ENCODE results near the gene PEX11G.

Gene PEX11G

DNA sequence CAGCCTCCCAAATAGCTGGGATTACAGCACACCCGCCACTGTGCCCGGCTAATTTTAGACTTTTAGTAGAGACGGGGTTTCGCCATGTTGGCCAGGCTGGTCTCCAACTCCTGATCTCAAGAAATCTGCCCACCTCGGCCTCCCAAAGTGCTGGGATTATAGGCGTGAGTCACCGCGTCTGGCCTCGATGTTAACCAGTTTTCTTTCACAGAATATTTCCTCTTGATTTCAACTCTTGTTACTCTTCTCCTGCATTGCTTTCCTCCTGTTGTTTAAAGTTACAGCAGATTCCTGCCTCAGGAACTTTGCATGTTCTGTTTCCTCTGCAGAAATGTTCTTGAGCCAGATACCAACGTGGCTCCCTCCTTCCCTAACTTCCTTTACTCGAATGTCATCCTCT lies 3.7 kb upstream of the PEX11G start:
- DNase-seq (ENCODE audit: low spot score), result no peak

DNA sequence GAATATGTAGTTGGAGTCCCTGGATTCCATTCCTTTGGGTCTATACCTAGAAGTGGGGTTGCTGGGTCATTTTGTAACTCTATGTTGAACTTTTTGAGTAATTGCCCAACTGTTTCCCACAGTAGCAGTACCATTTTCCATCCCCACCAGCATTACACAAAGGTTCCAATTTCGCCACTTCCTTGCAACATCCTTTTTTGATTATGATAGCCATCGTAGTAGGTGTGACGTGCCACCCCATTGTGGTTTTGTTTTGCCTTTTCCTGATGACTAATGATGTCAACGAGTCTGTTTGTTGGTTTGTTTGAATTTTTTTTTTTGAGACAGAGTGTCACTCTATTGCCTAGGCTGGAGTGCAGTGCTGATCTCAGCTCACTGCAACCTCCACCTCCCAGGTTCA lies 3.3 kb upstream of the PEX11G start:
- no peak for DNase-seq (ENCODE audit: low spot score)

DNA sequence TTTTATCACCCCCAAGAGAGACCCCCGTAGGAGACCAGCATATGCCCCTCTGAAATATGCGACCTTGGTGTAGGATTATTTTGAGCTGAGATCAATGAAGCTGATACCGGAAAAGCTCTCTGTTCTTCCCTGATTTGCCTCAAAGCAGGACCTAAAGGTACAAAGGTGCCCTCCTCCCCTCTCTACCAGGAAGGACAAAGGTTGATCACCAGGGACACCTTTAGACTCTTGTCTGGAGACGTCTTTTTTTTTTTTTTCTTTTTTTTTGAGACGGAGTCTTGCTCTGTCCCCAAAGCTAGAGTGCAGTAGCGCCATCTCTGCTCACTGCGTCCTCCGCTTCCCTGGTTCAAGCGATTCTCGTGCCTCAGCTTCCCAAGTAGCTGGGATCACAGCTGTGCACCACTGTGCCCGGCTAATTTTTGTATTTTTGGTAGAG lies 792 bp upstream of the PEX11G start:
- no peak for DNase-seq (ENCODE audit: low spot score)

DNA sequence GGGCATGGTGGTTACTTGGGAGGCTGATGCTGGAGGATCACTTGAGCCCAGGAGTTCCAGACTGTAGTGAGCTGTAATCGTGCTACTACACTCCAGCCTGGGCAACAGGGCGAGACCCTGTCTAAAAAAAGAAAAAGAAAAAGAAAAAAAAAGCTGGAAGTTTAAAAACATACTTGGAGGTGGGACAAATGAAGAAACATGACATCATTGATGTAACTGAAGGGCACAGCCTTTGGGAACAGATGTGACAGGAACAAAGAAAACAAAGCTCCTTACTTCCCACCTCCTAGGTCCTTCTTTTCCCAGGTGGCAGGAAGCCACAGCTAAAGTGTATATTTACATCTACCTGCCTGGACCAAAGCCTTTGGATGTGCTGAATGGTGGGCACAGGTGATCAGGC lies 1.9 kb downstream of the PEX11G start:
- DNase-seq (ENCODE audit: low spot score), result no peak

DNA sequence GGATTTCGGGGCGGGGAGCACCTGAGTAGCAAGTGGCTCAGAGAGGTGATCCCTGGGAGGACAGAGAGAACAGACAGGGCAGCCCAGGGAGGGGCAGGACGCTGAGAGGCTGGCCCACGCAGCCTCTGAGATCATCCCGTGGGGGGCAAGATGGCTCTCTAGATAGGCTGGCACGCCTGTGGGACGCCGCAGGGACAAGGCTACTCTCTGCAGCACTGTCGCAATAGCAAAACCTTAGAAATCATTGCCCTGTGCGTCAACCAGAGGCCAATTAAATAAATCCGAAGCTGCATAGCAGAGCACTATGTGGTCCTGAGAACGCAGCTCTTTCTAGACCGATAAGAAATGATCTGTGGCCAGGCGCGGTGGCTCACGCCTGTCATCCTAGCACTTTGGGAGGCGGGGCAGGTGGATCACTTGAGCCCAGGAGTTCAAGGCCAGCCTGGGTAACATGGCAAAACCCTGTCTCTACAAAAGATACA lies 5.1 kb downstream of the PEX11G start:
- DNase-seq (ENCODE audit: low spot score), result no peak

DNA sequence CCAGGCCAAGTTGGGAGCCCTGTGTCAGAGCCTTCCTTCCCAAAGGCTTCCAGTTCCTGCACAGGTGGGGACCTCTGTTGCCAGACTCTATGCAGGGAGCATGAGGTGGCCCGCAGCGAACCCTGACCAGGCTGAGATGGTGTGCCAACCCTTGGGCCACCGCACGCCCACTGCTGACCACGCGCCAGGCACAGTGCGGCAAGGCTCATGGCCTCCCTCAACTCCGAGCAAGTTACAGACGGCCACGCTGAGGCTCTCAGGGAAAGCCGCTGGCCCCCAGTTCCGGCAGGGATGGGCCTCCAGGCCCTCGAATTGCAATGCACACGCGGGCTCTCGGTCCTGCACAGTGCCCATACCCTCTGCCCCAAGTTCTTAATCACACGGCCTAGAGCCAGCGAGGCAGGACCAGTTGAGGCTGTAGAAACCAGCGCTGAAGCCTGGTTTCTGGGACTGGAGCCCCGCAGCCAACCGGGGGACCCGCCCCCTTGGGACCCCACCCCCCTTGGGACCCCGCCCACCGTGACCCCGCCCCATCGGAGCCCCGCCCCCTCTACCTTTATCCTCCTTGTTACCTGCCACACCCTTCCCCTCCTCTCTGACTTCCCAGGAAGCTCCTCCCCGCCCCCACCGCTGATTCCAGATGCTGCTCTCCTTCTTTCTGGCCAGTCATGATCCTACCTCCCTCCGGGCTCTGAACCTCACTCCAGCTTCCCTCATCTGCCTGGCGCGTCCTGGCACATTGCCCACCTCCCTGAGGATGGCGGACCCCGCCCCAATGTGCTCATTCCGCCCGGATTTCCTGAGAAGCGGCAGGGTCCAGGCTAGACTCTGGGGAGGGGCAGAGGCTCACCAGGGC lies 6.0 kb downstream of the PEX11G start:
- DNase-seq (ENCODE audit: low spot score), result no peak

DNA sequence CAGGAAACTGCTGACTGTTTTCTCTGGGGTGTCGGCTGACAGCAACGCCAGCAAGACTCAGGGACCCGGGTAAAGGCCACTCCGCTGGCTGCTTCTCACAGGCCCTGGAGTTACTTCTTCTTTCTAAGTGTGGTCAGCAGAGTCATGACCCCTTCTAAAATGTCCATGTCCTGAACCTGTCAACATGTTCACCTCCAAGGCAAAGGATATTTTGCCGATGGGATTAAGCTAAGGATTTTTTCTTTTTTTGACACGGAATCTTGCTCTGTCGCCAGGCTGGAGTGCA lies 7.9 kb downstream of the PEX11G start:
- no peak for DNase-seq (ENCODE audit: low spot score)

DNA sequence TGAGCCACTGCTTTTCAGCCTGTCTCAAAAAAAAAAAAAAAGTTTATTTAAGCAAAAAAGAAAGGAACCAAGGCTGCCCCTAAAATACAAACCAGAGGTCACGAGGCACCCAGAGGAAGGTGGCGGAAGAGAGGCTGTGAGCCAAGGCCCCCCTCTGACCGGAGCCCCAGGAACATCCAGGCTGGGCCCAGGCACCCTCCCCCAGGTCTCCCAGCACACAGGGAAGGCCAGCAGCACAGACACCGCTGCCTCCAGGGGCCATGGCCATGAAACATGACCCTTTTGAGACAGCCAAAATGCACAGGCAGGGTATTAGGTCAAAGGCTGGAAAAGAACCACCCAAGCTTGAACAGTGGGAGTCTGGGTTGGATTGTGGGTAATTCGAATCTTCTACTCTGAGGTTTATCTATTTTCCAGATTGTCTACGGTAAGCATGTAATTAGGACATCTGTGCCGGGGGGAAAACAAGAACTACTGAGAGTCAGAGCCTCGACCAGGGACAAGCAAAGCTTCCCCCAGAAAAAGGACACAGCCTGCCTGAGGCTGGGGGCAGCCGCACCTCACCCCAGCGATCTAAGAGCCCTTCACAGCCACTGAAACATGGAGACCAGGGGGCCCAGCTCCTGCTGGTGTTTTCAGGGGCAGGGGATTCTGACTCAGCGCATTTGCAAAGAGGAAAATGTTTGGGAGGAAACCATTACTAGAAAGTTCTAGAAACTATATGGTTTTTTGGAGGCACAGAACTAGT lies 8.4 kb downstream of the PEX11G start:
- no peak for DNase-seq (ENCODE audit: low spot score)

DNA sequence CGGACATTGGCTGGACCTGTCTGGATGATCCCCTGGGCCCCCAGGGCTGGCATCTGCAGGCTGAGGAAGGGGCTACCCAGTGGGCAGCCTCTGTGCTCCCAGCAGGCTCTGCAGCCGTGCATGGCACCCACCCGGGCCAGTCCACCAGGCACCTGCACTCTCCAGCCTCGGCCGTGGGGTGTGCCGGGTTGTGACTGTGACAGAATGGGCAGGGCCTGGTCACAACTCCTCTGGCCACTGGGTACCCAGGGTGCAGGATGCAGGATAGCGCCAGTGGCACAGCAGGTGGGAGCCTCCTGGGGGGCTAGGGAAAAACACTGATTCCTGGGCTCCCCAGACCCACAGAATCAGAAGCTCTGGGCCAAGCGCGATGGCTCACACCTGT lies 10.0 kb downstream of the PEX11G start:
- no peak for DNase-seq (ENCODE audit: low spot score)

DNA sequence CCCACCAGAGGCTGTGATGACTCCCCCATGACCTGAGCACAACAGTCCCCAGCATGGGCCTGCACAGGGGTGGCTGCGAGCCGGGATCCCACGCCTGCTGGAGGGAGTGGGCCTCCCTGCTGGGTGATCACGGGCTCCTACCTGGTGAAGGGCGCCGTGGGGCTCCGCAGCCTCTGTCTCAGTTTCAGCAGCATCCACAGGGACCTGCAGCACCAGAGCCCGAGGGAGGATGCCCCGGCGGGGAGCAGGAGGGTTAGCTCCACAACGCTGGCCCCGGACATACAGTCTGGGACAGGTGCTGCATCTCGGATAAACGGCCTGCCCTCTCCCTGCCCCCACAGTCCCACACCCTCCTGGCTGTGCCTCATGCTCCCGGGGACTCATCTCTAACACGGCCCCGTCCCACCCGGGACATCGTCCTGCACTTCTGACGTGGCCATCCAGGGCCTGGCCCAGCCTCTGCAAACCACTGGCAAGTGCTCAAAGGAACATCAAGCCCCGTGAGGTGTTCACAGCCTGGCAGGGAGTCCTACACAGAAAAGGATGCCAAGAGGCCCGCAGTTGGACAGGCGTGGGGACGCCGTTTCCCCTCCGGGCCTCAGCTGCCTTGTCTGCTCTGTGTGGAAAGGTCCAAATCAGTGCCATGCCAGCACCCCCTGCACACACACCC lies 10.5 kb downstream of the PEX11G start:
- DNase-seq (ENCODE audit: low spot score), result no peak

DNA sequence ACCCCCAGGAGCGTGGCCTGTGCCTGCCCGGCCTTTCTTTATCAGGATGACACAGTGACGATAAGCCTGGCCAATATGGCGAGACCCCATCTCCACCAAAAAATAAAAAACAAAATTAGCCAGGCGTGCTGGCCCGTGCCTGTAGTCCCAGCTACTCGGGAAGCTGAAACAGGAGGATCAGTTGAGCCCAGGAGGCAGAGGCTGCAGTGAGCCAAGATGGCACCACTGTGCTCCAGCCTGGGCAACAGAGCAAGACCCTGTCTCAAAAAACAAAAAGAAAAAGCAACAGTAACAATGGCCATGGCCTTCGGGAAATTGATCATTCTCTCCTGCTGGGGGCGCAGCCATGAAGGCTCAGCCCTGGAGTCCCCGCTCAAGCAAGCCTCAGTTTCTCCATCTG lies 11.1 kb downstream of the PEX11G start:
- DNase-seq (ENCODE audit: low spot score), result no peak

DNA sequence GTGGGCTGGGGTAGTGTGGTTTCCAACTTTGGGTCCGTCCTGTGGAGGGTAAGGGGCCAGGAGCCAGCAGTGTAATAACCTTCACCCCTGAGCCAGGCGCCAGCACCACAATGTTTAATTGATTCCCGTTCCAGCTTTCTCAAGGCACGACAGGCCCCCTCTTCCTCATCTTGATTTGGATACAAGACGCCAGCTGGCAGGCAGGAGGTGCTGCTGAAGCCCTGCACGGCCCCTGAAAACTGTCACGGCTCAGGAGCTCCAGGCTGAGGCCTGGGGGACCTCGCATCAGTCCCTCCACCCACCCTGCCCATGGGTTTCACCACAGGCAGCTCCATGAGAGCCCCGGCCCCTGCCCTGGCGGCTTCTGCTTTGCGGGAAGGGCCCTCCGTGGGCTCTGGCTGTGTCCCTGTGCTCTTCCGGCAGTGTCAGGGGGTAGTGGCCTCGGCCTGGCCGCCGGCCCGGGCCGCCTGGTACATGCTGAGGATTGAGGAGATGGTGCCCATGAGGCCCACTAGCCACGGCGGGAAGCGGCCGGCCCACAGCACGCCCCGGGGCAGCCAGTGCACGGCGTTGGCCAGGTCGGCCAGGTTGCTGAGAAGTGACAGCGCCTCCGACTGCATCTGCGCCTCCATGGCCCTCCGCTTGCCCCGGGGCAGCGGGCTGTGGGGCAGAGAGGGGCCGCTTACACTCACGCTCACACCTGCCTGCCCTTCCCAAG lies 11.9 kb downstream of the PEX11G start:
- DNase-seq (ENCODE audit: low spot score), result no peak

DNA sequence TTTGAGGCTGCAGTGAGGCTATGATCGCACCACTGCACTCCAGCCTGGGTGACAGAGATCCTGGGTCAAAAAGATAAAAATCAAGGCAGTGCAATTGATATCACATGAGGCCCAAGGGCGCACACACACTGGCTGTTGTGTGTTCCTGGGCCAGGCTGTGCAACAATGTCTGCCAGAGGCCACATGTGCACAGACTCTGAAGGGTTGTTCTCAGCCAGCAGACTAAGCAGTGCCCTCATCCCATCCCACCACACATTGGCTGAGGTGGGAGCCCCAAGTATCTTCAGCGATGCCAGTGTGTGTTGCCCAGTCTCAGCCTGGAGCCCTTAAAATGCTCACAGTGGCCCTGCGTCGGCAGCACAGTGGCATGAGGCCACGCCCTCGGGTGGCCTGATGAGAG lies 12.6 kb downstream of the PEX11G start:
- DNase-seq (ENCODE audit: low spot score), result no peak

DNA sequence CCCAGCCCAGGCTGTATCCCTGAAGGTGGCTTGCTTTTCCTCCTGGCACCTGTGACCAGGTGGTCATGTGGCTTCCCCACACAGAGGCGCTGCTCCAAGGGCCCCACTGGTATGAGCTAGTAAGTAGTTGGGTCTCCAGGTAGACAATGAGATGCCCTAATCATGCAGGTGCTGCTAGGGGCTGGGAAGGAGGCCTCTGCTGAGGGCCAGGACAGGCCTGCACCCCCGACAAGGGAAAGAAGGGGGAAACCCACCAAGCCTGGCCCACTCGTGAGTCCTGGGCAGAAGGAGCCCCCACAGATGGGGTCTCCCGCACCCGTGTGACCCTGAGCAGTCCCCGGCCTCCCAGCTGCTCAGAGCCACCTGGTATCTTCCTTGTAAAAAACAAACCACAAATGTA lies 13.2 kb downstream of the PEX11G start:
- no peak for DNase-seq (ENCODE audit: low spot score)

DNA sequence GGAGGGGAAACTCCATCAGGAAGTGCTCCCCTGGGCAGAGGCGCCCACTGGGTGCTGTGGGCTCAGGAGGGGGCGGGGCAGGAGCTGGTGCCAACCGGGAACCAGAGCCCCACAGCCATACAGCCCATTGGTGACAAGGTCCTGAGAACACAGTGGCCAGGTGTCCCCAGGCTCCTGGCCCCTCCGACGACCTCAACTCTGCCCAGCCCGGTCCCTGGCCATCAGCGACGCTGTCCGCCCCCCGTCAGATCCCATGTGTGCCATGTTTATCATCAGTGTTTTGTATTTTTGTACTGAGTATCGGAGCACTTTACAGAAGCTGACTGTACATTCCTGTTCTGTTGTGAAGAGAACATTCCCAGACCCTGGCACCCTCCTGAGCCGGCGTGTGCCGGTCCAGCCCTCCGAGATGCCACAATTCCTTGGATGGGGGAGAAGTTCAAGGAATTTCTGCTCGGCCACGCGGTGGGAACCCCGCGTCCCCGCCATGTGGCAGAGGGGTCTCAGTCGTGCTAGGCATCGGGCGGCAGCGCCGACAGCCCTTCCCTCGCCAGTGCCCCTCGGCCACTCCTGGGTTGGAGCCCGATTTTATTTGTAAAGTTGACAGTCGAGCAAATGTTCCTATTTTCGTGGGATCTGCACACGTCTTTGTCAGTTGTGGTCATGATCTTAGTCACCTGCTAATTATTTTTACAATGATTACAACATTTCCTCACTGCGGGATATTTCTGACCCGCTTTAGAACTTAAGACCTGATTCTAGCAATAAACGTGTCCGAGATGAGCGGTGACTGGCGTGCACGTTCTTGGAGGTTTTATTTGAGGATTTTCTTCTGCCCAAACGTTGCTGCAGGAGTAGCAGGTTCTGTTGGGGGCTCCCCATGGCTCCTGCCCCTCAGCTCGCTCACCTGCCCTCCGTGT lies 16.9 kb downstream of the PEX11G start:
- DNase-seq (ENCODE audit: low spot score), result no peak

DNA sequence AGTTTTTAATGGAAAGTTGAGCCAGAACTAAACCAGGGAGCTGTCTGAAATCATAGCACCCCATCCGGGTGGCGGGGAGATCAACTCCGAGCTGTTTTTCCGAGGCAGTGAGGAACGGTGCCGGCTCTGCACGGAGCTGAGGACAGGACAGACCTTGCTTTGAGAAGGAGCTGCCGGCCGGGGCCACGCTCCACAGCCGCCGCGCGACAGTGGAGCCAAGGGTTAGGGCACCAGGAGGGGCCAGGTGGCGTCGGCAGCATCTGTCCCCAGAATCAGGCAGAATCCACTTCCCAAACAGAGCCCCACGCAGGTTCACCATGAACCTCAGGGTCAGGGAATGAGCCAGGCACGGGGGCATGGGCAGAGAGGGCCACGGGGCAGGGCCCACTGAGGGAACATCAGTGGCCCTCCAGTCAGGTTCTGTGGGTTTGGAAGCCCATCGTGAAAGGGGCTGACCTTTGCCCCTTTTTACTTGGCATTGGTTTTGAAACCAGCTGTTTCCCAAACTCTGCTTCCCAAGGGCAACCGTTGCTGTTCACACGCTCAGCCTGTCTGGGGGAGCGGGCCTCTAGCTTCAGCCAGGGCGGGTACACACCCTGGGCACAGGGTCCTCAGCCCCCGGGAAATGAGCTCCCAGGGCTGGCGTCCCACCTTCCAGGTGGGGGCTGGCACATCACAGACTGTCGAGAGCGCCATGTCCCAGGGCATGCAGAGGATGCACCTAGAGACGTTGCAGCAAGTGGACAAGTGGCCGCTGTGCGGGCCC lies 18.1 kb downstream of the PEX11G start:
- no peak for DNase-seq (ENCODE audit: low spot score)

DNA sequence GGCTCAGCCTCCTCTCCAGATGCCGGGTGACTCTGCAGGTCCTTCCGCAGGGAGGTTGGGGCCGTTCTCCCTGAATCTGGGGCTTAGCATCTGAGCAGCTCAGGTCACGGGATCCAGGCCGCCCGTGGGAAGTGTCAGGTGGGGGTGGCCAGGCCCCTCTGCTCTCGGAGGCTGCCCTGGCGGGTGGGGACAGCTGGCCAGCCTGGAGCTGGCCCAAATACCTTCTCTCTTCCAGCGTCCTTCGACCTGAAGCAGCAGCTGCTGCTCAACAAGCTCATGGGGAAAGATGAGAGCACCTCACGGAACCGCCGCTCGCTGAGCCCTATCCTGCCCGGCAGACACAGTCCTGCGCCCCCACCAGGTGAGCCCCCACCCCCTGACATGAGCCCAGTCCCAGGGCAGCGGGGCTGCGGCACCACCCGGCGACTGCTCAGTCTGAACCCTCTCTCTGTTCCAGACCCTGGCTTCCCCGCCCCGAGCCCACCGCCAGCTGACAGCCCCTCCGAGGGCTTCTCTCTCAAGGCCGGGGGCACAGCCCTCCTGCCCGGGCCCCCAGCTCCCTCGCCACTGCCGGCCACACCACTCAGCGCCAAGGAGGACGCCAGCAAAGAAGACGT lies 19.1 kb downstream of the PEX11G start:
- no peak for DNase-seq (ENCODE audit: low spot score)

DNA sequence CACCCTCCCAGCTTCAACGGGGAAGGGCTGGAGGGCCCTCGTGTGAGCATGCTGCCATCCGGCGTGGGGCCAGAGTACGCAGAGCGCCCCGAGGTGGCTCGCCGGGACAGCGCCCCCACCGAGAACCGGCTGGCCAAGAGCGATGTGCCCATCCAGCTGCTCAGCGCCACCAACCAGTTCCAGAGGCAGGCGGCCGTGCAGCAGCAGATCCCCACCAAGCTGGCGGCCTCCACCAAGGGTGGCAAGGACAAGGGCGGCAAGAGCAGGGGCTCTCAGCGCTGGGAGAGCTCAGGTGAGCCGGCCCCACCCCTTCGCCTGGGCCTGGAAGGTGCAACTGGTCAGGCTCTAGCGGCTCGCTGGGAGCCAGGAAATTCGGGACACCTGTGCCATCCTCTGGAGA lies 20.0 kb downstream of the PEX11G start:
- DNase-seq (ENCODE audit: low spot score), result no peak

DNA sequence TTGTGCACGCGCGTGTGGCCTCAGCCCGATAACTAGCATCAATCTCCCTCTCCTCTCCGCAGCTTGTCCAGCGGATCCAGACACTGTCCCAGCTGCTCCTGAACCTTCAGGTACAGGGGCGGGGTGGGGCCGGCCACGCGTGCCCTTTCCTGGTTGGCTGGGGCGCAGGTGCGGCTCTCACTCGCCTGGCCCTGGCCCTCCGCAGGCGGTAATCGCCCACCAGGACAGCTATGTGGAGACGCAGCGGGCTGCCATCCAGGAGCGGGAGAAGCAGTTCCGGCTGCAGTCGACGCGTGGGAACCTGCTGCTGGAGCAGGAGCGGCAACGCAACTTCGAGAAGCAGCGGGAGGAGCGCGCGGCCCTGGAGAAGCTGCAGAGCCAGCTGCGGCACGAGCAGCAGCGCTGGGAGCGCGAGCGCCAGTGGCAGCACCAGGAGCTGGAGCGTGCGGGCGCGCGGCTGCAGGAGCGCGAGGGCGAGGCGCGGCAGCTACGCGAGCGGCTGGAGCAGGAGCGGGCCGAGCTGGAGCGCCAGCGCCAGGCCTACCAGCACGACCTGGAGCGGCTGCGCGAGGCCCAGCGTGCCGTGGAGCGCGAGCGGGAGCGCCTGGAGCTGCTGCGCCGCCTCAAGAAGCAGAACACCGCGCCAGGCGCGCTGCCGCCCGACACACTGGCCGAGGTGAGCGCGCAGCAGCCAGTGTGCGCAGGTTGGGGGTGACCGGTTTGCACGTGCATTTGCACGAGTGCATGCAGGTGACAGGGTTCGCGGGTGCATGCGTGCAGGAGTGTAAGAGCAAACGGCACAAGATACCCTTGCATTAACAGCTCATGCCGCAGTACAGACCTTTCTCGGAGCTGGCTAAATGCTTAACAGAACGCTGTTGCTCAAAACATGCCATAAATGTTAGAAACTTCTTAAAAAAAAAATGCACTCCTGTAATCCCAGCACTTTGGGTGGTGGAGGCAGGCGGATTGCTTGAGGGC lies 21.5 kb downstream of the PEX11G start:
- no peak for DNase-seq (ENCODE audit: low spot score)

Measured in germinal center (tissue), 1 donor.